IPS DF 6.9 (cell line): ENCODE measurements around the gene CERT1.
A peak's percentile ranks its signal among the peaks of the same experiment; 100 is the strongest.
"Not testable (repeated sequence)": the region's sequence is repeated elsewhere in the genome, so short reads cannot be mapped to it uniquely, and the experiment has no call there.

Experiments used
- DNase-seq: peaks from one replicate; pipeline ENCODE4 v3.0.0-alpha.2; 2013; ENCODE audit warnings: low read depth, low spot score
- H3K27ac ChIP-seq: one replicate; pipeline ENCODE4 v1.5.1; 2013; ENCODE audit warnings: low read length, control low read depth
- H3K27me3 ChIP-seq: 2 replicates; pipeline ENCODE4 v1.6.1; 2013; ENCODE audit warnings: mild to moderate bottlenecking, low read length; ENCODE audit not compliant: control insufficient read depth, insufficient read depth
- H3K36me3 ChIP-seq: 2 replicates; pipeline ENCODE4 v1.6.1; 2013; ENCODE audit warnings: low read length; ENCODE audit not compliant: control insufficient read depth, insufficient read depth
- H3K4me1 ChIP-seq: 2 replicates; pipeline ENCODE4 v1.6.1; 2013; ENCODE audit warnings: low read length; ENCODE audit not compliant: control insufficient read depth, insufficient read depth
- H3K4me3 ChIP-seq: 2 replicates; pipeline ENCODE4 v1.5.1; 2013; ENCODE audit warnings: mild to moderate bottlenecking, low read length
- H3K9me3 ChIP-seq: 2 replicates; pipeline ENCODE4 v1.6.1; 2013; ENCODE audit warnings: low read length, inconsistent platforms; ENCODE audit not compliant: control insufficient read depth, insufficient read depth
- WGBS: extraction: QIAGEN DNeasy Blood & Tissue Kit; methylation state at CpG from one replicate; pipeline ENCODE4 v1.1.7; 2013; ENCODE audit warnings: mixed read lengths, missing lambda C conversion rate; ENCODE audit not compliant: insufficient read length, insufficient coverage; 5-methylcytosine and 5-hydroxymethylcytosine counted together

Gene CERT1

GRCh38 chr5:75511435-75512382 lies at the start of gene CERT1, which contains the start of gene POLK:
TSS of gene CERT1 (minus strand) at chr5:75511629. CDS start at chr5:75511207, 422 bp downstream.
TSS of gene POLK (plus strand) at chr5:75511891.
- H3K4me1 ChIP-seq, result no peaks in the 10 kb centered on the region
- H3K27ac ChIP-seq, result no peak within 1 kb of the TSS
- WGBS, result no CpG with 5 or more reads among the region's 71 CpGs
- H3K9me3 ChIP-seq, result no peaks in the 10 kb centered on the region
- H3K4me3 ChIP-seq, result peak within 1 kb of the TSS; percentile 87
- no peaks in the 10 kb centered on the region for H3K27me3 ChIP-seq
- DNase-seq, result peak; percentile 97
- H3K36me3 ChIP-seq, result no peaks in the 10 kb centered on the region

- WGBS, result no CpG with 5 or more reads among the region's 1 CpG
- H3K36me3 ChIP-seq, result not testable (repeated sequence)
These were observed 49.2 kb upstream of the CERT1 start for GRCh38 chr5:75560655-75561054.

GRCh38 chr5:75558981-75559632 lies 47.7 kb upstream of the CERT1 start:
- Histone ChIP-seq H3K4me1 (no peaks in the 10 kb centered on the region), H3K36me3 (no peaks in the 10 kb centered on the region), H3K9me3 (no peaks in the 10 kb centered on the region), H3K4me3 (no peak overlapping the region), H3K27ac (no peak overlapping the region), H3K27me3 (no peaks in the 10 kb centered on the region)
- 100% methylated on average over 1 of the region's 4 CpGs for WGBS
- no peak for DNase-seq

More at GRCh38 chr5:75560655-75561054, 49.2 kb upstream of the CERT1 start:
- H3K9me3 ChIP-seq, H3K27ac ChIP-seq, H3K4me3 ChIP-seq, H3K27me3 ChIP-seq, DNase-seq, H3K4me1 ChIP-seq: not testable (repeated sequence)

- Histone ChIP-seq H3K4me3 (no peak overlapping the region), H3K9me3 (no peaks in the 10 kb centered on the region), H3K27ac (no peak overlapping the region), H3K36me3 (no peaks in the 10 kb centered on the region), H3K27me3 (no peaks in the 10 kb centered on the region), H3K4me1 (no peaks in the 10 kb centered on the region)
- no peak for DNase-seq
- WGBS, result no CpG with 5 or more reads among the region's 1 CpG
These were observed 46.8 kb upstream of the CERT1 start for GRCh38 chr5:75558221-75558620.

GRCh38 chr5:75553358-75553757 lies 41.9 kb upstream of the CERT1 start:
- H3K27me3 ChIP-seq, result no peaks in the 10 kb centered on the region
- no peak overlapping the region for H3K27ac ChIP-seq
- H3K36me3 ChIP-seq, result no peaks in the 10 kb centered on the region
- H3K4me1 ChIP-seq, result no peaks in the 10 kb centered on the region
- no peak overlapping the region for H3K4me3 ChIP-seq
- no CpG with 5 or more reads among the region's 1 CpG for WGBS
- DNase-seq, result no peak
- H3K9me3 ChIP-seq, result no peaks in the 10 kb centered on the region

- WGBS, result no CpG with 5 or more reads among the region's 2 CpGs
- H3K27ac ChIP-seq, result no peak overlapping the region
- no peaks in the 10 kb centered on the region for H3K4me1 ChIP-seq
- no peaks in the 10 kb centered on the region for H3K9me3 ChIP-seq
- no peak overlapping the region for H3K4me3 ChIP-seq
- no peak for DNase-seq
- no peaks in the 10 kb centered on the region for H3K27me3 ChIP-seq
- H3K36me3 ChIP-seq, result no peaks in the 10 kb centered on the region
These were observed 41.3 kb upstream of the CERT1 start for GRCh38 chr5:75552764-75553163.

GRCh38 chr5:75551471-75551870 lies 40.0 kb upstream of the CERT1 start:
- WGBS, result no CpG with 5 or more reads among the region's 3 CpGs
- no peak for DNase-seq
- H3K27me3 ChIP-seq, result no peaks in the 10 kb centered on the region
- H3K4me1 ChIP-seq, result no peaks in the 10 kb centered on the region
- H3K4me3 ChIP-seq, result no peak overlapping the region
- no peak overlapping the region for H3K27ac ChIP-seq
- no peaks in the 10 kb centered on the region for H3K9me3 ChIP-seq
- no peaks in the 10 kb centered on the region for H3K36me3 ChIP-seq

- no peaks in the 10 kb centered on the region for H3K27me3 ChIP-seq
- H3K27ac ChIP-seq, result no peak overlapping the region
- no peak for DNase-seq
- no peaks in the 10 kb centered on the region for H3K9me3 ChIP-seq
- no peak overlapping the region for H3K4me3 ChIP-seq
- H3K36me3 ChIP-seq, result no peaks in the 10 kb centered on the region
- WGBS, result no CpG with 5 or more reads among the region's 1 CpG
- no peaks in the 10 kb centered on the region for H3K4me1 ChIP-seq
These were observed 39.2 kb upstream of the CERT1 start for GRCh38 chr5:75550597-75550996.

- no peaks in the 10 kb centered on the region for H3K9me3 ChIP-seq
- H3K36me3 ChIP-seq, result no peaks in the 10 kb centered on the region
- no peak overlapping the region for H3K4me3 ChIP-seq
- DNase-seq, result no peak
- no peaks in the 10 kb centered on the region for H3K4me1 ChIP-seq
- no peaks in the 10 kb centered on the region for H3K27me3 ChIP-seq
- H3K27ac ChIP-seq, result no peak overlapping the region
- no CpG with 5 or more reads among the region's 3 CpGs for WGBS
These were observed 36.4 kb upstream of the CERT1 start for GRCh38 chr5:75547812-75548211.

GRCh38 chr5:75546830-75547229 lies 35.4 kb upstream of the CERT1 start:
- Histone ChIP-seq H3K27ac (no peak overlapping the region), H3K36me3 (no peaks in the 10 kb centered on the region)
- WGBS, result no CpG with 5 or more reads among the region's 6 CpGs

More at GRCh38 chr5:75546830-75547229, 35.4 kb upstream of the CERT1 start:
- no peaks in the 10 kb centered on the region for H3K9me3 ChIP-seq
- no peak overlapping the region for H3K4me3 ChIP-seq
- no peaks in the 10 kb centered on the region for H3K27me3 ChIP-seq
- DNase-seq, result no peak
- no peaks in the 10 kb centered on the region for H3K4me1 ChIP-seq
